Adrenal gland (tissue), 12 donors: Measurements from ENCODE around the gene CYP4F12. TPM values are rescaled to one million over a fixed set of nuclear protein-coding genes. Genes with fewer than 3 reads are reported as not detected.
"Not testable (repeated sequence)": the region's sequence is repeated elsewhere in the genome, so short reads cannot be mapped to it uniquely, and the experiment has no call there.

Experiments
- DNase-seq, 7 donors: peaks; one replicate each; pipeline ENCODE4 v3.0.0-alpha.2; 2019 to 2020
- H3K27ac ChIP-seq, 5 donors: fragments of 200-600 bp; sonication (generic) in 4 of 5; 1 replicate in 3 of 5; 2 replicates in 2 of 5; pipeline versions ENCODE4 v1.5.1 to v1.8.0; 2016 to 2020; ENCODE audit warnings: mild to moderate bottlenecking in 1 of 5
- H3K27me3 ChIP-seq: fragments of 200-600 bp; 2 replicates; pipeline ENCODE4 v1.8.0; 2021
- H3K36me3 ChIP-seq, 2 donors: fragments of 200-600 bp; replicated peaks in 1 of 2; 1 replicate in 1 of 2; 2 replicates in 1 of 2; pipeline versions ENCODE4 v1.5.1 to v1.8.0; 2018 to 2022
- H3K4me1 ChIP-seq, 2 donors: fragments of 200-600 bp; replicated peaks in 1 of 2; 1 replicate in 1 of 2; 2 replicates in 1 of 2; pipeline versions ENCODE4 v1.5.1 to v1.8.0; 2018 to 2021
- H3K4me3 ChIP-seq, 4 donors: fragments of 200-600 bp; sonication (generic) in 3 of 4; one replicate each; pipeline ENCODE4 v1.5.1; 2016 to 2018
- H3K9me3 ChIP-seq, 3 donors: fragments of 200-600 bp; sonication (generic) in 1 of 3; replicated peaks in 1 of 3; 1 replicate in 2 of 3; 2 replicates in 1 of 3; pipeline versions ENCODE4 v1.5.1 to v1.8.0; 2016 to 2021
- POLR2A ChIP-seq, 2 donors: fragments of 450-650 bp; IDR thresholded peaks; one replicate each; pipeline ENCODE4 v1.6.1; 2017; ENCODE audit warnings: antibody characterized with exemption in 2 of 2, mild to moderate bottlenecking in 2 of 2, moderate library complexity in 1 of 2
- WGBS, 4 donors: extraction: QIAGEN DNeasy Blood & Tissue Kit in 2 of 4; methylation state at CpG; one replicate each; pipeline versions ENCODE4 v1.1.5 to v1.1.7; 2013 to 2017; 5-methylcytosine and 5-hydroxymethylcytosine counted together
- intact Hi-C, 2 donors: fragments of 100-400 bp; cut with DNase I; formaldehyde crosslinking; loops; one replicate each; pipeline versions ENCODE4 v1.14.1 to v1.15.0; 2022 to 2023
- polyA plus RNA-seq, 3 donors: library from polyadenylated mRNA; stranded (reverse); fragments of 200-250 nt in 2 of 3; fragments of 350-450 nt in 1 of 3; fragmentation: Illumina TruSeq in 1 of 3; extraction: RNeasy Lipid Tissue Mini Kit (QIAGEN cat#74804) in 1 of 3; gene quantifications; one replicate each; pipeline ENCODE4 v1.2.3, GENCODE V29; 2013 to 2014
- total RNA-seq, 9 donors: library from RNA; depleted of rRNA in 4 of 9; stranded (reverse); fragments of >200 nt in 4 of 9; fragments of 120-200 nt in 1 of 9; fragmentation: NEBNext Ultra II Directional in 1 of 9; extraction: Animal tissue kit (Norgen Biotek cat#: 25700) in 1 of 9; gene quantifications; one replicate each; pipeline versions ENCODE4 v1.1.0 to v1.2.4, GENCODE V29; 2013 to 2023
- TF ChIP-seq, protein P1 (sequence below), 6 experiments: fragments of 450-650 bp in 4 of 6; fragments of 200-600 bp in 2 of 6; sonication (generic) in 1 of 6; IDR thresholded peaks; 1 replicate in 5 of 6; 2 replicates in 1 of 6; pipeline versions ENCODE4 v1.5.1 to v1.8.0; 2016 to 2021; ENCODE audit warnings: antibody characterized with exemption in 6 of 6, mild to moderate bottlenecking in 2 of 6, moderate library complexity in 1 of 6
- donor health status: healthy with polysubstance abuse.
- donor health status: Bipolar disorder and iron deficiency.
- donor health status: DM: yes; HTN: yes; CAD: no.
- donor health status: DM: no; HTN: no; CAD: no.
- donor health status: DM: no; HTN: no; CAD: no.
- donor health status: DM: yes; HTN: yes; CAD: no.

CYP4F12 gene
- total and polyA plus RNA-seq, 12 donors = 0.42 to 19.7 (median 2.7) TPM

DNA sequence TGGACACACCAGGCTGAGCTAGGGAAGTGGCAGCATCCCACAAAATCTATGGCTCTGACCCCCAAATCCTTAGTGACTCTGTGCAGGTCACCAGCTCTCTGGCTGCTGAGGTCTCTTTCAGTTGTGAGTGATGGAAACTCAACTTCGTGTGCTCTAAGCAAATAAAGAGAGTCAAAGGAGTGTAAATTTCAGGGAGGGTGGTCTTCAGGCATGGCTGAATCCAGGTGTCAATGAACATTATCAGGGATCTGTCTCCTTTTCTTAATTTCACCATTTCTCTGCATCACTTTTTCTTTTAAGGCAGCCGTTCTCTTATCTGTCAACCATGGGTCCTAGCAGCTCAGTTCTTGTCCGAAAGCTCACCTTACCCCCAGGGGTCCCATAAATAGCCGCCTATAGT, 6.2 kb downstream of the CYP4F12 start:
- Histone ChIP-seq H3K4me3 (no peak overlapping the region), H3K27ac (no peak overlapping the region), H3K9me3 (no peaks in the 10 kb centered on the region), H3K36me3 (no peaks in the 10 kb centered on the region), H3K4me1 (no peaks in the 10 kb centered on the region), H3K27me3 (no peaks in the 10 kb centered on the region)
- 14 to 20% (median 18%) methylated on average over 4 of the region's 4 CpGs for WGBS, 4 donors
- DNase-seq = no peak
- TF ChIP-seq, protein P1, sequence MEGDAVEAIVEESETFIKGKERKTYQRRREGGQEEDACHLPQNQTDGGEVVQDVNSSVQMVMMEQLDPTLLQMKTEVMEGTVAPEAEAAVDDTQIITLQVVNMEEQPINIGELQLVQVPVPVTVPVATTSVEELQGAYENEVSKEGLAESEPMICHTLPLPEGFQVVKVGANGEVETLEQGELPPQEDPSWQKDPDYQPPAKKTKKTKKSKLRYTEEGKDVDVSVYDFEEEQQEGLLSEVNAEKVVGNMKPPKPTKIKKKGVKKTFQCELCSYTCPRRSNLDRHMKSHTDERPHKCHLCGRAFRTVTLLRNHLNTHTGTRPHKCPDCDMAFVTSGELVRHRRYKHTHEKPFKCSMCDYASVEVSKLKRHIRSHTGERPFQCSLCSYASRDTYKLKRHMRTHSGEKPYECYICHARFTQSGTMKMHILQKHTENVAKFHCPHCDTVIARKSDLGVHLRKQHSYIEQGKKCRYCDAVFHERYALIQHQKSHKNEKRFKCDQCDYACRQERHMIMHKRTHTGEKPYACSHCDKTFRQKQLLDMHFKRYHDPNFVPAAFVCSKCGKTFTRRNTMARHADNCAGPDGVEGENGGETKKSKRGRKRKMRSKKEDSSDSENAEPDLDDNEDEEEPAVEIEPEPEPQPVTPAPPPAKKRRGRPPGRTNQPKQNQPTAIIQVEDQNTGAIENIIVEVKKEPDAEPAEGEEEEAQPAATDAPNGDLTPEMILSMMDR (IDR thresholded peaks at IDR 0.05) = no peak
- TF ChIP-seq POLR2A (IDR thresholded peaks at IDR 0.05) = no peak
- intact Hi-C loops = no loop called here

DNA sequence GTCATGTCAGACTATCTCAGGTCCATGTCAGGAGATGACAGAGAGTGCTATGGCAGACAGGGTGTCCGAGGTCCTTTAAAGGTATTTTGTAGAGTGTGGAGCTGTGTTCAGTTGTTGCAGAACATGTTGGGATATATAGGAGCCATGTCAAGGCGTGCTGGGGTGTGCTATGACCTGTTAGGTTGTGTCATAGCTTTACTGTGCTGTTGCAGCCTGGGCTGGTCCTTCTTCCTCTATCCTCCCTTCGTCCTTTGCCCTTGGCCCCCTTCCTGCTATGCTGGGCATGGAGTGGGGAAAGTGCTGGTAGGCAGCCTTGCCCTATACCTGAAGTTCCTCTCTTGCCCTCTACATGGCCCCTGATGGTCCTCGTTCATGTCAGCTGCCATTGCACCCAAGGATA, 7.0 kb downstream of the CYP4F12 start:
- H3K27ac ChIP-seq, intact Hi-C loops, DNase-seq, H3K36me3 ChIP-seq, H3K4me1 ChIP-seq, H3K4me3 ChIP-seq, H3K27me3 ChIP-seq, H3K9me3 ChIP-seq: not testable (repeated sequence)
- WGBS, 4 donors = 45 to 56% (median 52%) methylated on average over 3 to 4 of the region's 4 CpGs

DNA sequence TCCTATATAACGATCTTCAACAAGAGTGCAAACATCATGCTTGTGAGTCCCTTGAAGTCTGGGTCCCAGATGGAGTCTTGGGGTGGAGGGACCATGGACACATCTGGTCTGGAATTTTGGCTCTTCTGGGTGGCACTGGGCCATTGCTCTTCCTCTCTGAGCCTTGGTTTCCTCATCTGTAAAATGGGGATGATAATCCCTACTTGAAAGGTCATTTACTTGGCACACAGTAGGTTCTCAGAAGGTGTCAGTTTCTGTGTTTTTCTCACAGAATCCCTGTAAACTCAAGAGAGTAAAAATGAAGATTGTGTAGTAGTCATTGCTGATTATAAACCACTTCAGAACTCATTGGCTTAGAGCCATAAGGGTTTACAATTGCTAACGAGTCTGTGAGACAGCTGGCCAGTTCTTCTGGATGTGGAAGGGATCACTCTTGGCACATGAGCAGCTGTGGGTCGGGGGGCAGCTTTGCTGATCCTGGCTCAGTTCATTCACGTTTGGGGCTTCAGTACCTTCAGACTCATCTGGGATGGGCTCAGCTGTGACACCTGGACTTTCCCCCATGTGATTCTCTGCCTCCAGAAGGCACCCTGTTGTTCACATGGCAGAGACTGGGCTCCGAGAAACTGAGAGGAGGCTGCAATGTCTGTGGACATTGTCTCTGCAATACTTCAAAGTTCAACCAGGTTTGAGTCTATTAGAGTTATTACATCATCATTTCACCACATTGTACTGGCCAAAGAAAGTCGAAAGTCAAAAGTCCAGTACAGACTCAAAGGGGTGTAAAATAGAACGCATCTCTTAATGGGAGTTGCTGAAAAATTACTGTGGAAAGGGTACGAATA, 7.8 kb downstream of the CYP4F12 start:
- Histone ChIP-seq H3K9me3 (no peaks in the 10 kb centered on the region), H3K4me3 (no peak overlapping the region), H3K36me3 (no peaks in the 10 kb centered on the region), H3K27me3 (no peaks in the 10 kb centered on the region), H3K4me1 (no peaks in the 10 kb centered on the region), H3K27ac (no peak overlapping the region)
- DNase-seq = no peak
- intact Hi-C loops = no loop called here
- WGBS, 4 donors = 51 to 69% (median 57%) methylated on average over 8 of the region's 8 CpGs
- TF ChIP-seq, protein P1 (IDR thresholded peaks at IDR 0.05) = no peak
- no peak for TF ChIP-seq POLR2A (IDR thresholded peaks at IDR 0.05)

DNA sequence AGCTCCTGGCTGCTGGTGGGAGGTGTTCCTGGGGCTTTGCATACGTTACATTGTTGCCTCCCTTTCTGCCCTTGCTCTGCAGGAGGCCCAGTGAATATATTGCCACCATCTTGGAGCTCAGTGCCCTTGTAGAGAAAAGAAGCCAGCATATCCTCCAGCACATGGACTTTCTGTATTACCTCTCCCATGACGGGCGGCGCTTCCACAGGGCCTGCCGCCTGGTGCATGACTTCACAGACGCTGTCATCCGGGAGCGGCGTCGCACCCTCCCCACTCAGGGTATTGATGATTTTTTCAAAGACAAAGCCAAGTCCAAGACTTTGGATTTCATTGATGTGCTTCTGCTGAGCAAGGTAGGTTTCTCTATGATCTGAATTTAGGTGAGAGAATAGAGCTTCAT, 10.5 kb downstream of the CYP4F12 start:
- Histone ChIP-seq H3K4me3 (no peak overlapping the region), H3K4me1 (no peaks in the 10 kb centered on the region), H3K36me3 (no peaks in the 10 kb centered on the region), H3K9me3 (no peaks in the 10 kb centered on the region), H3K27me3 (no peaks in the 10 kb centered on the region), H3K27ac (no peak overlapping the region)
- 66 to 82% (median 76%) methylated on average over 10 of the region's 10 CpGs for WGBS, 4 donors
- no peak for DNase-seq
- TF ChIP-seq, protein P1 (IDR thresholded peaks at IDR 0.05) = no peak
- TF ChIP-seq POLR2A (IDR thresholded peaks at IDR 0.05) = no peak
- intact Hi-C loops = no loop called here

DNA sequence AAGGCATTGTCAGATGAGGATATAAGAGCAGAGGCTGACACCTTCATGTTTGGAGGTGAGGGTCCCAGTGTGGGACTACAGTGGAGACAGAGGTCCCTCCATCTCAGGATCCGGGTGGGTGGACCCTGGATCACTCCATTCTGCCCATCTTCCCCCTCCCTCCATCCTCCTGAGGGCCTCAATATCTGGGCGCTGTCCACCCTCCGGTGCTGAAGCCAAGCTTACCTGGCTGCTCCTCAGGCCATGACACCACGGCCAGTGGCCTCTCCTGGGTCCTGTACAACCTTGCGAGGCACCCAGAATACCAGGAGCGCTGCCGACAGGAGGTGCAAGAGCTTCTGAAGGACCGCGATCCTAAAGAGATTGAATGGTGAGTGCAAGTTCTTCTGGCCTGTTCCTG, 11.9 kb downstream of the CYP4F12 start:
- intact Hi-C loops = no loop called here
- Histone ChIP-seq H3K27ac (no peak overlapping the region), H3K4me1 (no peaks in the 10 kb centered on the region), H3K27me3 (no peaks in the 10 kb centered on the region), H3K9me3 (no peaks in the 10 kb centered on the region), H3K4me3 (no peak overlapping the region), H3K36me3 (no peaks in the 10 kb centered on the region)
- no peak for TF ChIP-seq POLR2A (IDR thresholded peaks at IDR 0.05)
- TF ChIP-seq, protein P1 (IDR thresholded peaks at IDR 0.05) = no peak
- 29 to 35% (median 32%) methylated on average over 7 to 9 of the region's 9 CpGs for WGBS, 4 donors
- DNase-seq = no peak
